Naive thymus-derived CD8-positive, alpha-beta T cell (primary cell): ENCODE data around the gene DPH2. TPM values are rescaled to one million over a fixed set of nuclear protein-coding genes. Genes with fewer than 3 reads are reported as not detected.
A peak's percentile ranks its signal among the peaks of the same experiment; 100 is the strongest.

Source experiments
- ATAC-seq, 2 donors: fragments of 150-1000 bp; cut with Tn5 transposase in 1 of 2; sonication (Bioruptor Pico), chemical (Tn5 transposase) in 1 of 2; 1 replicate in 1 of 2; 2 replicates in 1 of 2; pipeline ENCODE4 v1.10.0; 2021; ENCODE audit warnings: mild to moderate bottlenecking in 2 of 2, moderate library complexity in 2 of 2
- POLR2A ChIA-PET: fragments of 350-600 bp; sonication (Branson Sonifier 250); formaldehyde crosslinking; loops from one replicate; lab custom pipeline; 2021; ENCODE audit warnings: antibody characterized with exemption; lab: Charles Lee
- DNase-seq, 10 donors: peaks; one replicate each; pipeline versions ENCODE4 v3.0.0 to v3.0.0-alpha.2; 2020 to 2022
- H3K27ac Mint-ChIP-seq, 10 donors: one replicate each; pipeline ENCODE4 v1.8.0; 2020 to 2022; ENCODE audit warnings: mild to moderate bottlenecking in 10 of 10, mixed read lengths in 10 of 10, moderate library complexity in 4 of 10, inconsistent platforms in 1 of 10
- H3K27me3 Mint-ChIP-seq, 5 donors: one replicate each; pipeline ENCODE4 v1.8.0; 2021 to 2022; ENCODE audit warnings: mixed read lengths in 5 of 5
- H3K36me3 Mint-ChIP-seq, 3 donors: one replicate each; pipeline ENCODE4 v1.8.0; 2020 to 2022; ENCODE audit warnings: mixed read lengths in 3 of 3, mild to moderate bottlenecking in 2 of 3, inconsistent platforms in 1 of 3
- H3K4me1 Mint-ChIP-seq, 4 donors: one replicate each; pipeline ENCODE4 v1.8.0; 2021 to 2022; ENCODE audit warnings: mixed read lengths in 4 of 4
- H3K4me3 Mint-ChIP-seq, 10 donors: one replicate each; pipeline ENCODE4 v1.8.0; 2020 to 2022; ENCODE audit warnings: mild to moderate bottlenecking in 10 of 10, mixed read lengths in 10 of 10, moderate library complexity in 6 of 10, inconsistent platforms in 1 of 10
- H3K9me3 Mint-ChIP-seq, 9 donors: one replicate each; pipeline ENCODE4 v1.8.0; 2020 to 2022; ENCODE audit warnings: mixed read lengths in 9 of 9, mild to moderate bottlenecking in 3 of 9, inconsistent platforms in 1 of 9, moderate library complexity in 1 of 9
- polyA plus RNA-seq, 3 donors: library from polyadenylated mRNA; unstranded; fragments of 300-500 nt; fragmentation: Illumina TruSeq; gene quantifications; one replicate each; pipeline ENCODE4 v1.2.3, GENCODE V29; 2021
- total RNA-seq, 8 experiments: library from RNA in 2 of 8; stranded (reverse) in 2 of 8; gene quantifications; one replicate each; pipeline ENCODE4 v1.2.3 and lab custom pipeline; 2021 to 2026

Gene DPH2
- total and polyA plus RNA-seq, 5 experiments from 2014 or later, result 30.2 to 40.4 (median 35.7) TPM

DNA sequence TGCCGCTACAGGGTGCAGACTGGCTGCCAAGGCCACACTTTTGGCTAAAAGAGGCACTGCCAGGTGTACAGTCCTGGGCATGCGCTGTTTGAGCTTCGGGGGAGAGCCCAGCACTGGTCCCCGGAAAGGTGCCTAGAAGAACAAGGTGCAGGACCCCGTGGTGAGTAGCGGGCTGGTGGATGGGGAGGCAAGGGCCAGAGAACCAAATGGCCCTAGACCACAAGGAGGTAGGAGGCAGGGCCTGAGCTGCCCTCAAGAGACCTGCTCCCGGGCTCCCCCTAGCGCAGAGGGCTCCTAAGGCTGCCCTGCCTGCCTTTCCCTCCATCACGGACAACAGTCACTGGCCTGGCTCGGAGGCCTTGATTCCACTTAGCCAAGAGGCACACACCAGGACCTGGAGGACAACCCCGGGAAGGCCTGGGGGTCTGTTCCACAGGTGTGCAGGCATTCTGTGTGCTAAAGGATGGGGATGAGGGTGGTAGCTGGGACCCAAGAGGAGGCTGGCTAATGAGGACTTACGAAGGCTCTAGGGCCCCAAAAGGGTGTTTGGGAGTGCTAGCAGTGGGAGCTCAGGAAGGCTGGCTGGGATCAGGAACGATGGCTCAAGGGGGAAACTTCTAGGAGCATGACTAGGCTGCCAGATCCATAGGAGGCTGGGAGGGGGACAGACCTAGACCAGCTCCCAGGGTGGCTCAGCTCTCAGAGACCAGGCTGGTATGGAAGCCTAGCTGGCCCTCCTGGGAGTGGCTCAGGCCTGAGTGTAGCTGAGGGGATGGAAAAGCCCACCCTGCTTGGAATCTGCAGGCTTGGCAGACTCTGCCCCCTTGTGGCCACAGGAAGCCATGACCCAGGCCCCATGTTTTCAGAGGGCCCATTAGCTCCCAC is 35.5 kb upstream of the DPH2 start:
- Mint-ChIP-seq H3K36me3 (peaks cover 0 to 5% (median 0%) of the 10 kb centered on the region in 3 donors), H3K9me3 (no peaks in the 10 kb centered on the region), H3K4me1 (peaks cover 12 to 30% (median 24%) of the 10 kb centered on the region in 4 donors), H3K27me3 (peaks cover 9 to 35% (median 19%) of the 10 kb centered on the region in 5 donors), H3K27ac (peak overlapping the region in 3 of 10 donors; percentile 37 to 53 (median 47)), H3K4me3 (peak overlapping the region in 9 of 10 donors; percentile 33 to 71 (median 50))
- DNase-seq, result peak; percentile 20 to 67 (median 48)
- POLR2A ChIA-PET, result interaction anchor here (1.2 to 1.9 kb wide), 3 partner anchors 13 to 171 kb away, joined by 3 to 8 read pairs (median 4); partner anchors contain the start of genes ATP6V0B and IPO13
- peak; percentile 52 to 63 for ATAC-seq

GRCh38 chr1:43934986-43935324 is 34.9 kb upstream of the DPH2 start:
- no peak for DNase-seq
- Mint-ChIP-seq H3K4me1 (peaks cover 14 to 30% (median 24%) of the 10 kb centered on the region in 4 donors), H3K27ac (peak overlapping the region in 1 of 10 donors; percentile 37), H3K36me3 (peaks cover 0 to 4% (median 0%) of the 10 kb centered on the region in 3 donors), H3K9me3 (no peaks in the 10 kb centered on the region), H3K27me3 (peaks cover 9 to 35% (median 19%) of the 10 kb centered on the region in 5 donors), H3K4me3 (peak overlapping the region in 3 of 10 donors; percentile 11 to 71 (median 41))
- ATAC-seq, result no peak
- POLR2A ChIA-PET, result interaction anchor here (1.2 to 1.9 kb wide), 4 partner anchors 11 to 172 kb away, joined by 3 to 8 read pairs (median 4); partner anchors contain the start of genes ATP6V0B and IPO13

GRCh38 chr1:43935711-43936427 is 33.9 kb upstream of the DPH2 start:
- Mint-ChIP-seq H3K4me1 (peaks cover 14 to 30% (median 24%) of the 10 kb centered on the region in 4 donors), H3K36me3 (peaks cover 0 to 5% (median 0%) of the 10 kb centered on the region in 3 donors), H3K27ac (no peak overlapping the region), H3K4me3 (peak overlapping the region in 8 of 10 donors; percentile 18 to 77 (median 52)), H3K27me3 (peaks cover 9 to 35% (median 19%) of the 10 kb centered on the region in 5 donors), H3K9me3 (no peaks in the 10 kb centered on the region)
- POLR2A ChIA-PET, result interaction anchor here (1.2 to 1.9 kb wide), 3 partner anchors 10 to 172 kb away, joined by 3 to 8 read pairs (median 5); partner anchors contain the start of gene ATP6V0B
- ATAC-seq, result no peak
- no peak for DNase-seq

DNA sequence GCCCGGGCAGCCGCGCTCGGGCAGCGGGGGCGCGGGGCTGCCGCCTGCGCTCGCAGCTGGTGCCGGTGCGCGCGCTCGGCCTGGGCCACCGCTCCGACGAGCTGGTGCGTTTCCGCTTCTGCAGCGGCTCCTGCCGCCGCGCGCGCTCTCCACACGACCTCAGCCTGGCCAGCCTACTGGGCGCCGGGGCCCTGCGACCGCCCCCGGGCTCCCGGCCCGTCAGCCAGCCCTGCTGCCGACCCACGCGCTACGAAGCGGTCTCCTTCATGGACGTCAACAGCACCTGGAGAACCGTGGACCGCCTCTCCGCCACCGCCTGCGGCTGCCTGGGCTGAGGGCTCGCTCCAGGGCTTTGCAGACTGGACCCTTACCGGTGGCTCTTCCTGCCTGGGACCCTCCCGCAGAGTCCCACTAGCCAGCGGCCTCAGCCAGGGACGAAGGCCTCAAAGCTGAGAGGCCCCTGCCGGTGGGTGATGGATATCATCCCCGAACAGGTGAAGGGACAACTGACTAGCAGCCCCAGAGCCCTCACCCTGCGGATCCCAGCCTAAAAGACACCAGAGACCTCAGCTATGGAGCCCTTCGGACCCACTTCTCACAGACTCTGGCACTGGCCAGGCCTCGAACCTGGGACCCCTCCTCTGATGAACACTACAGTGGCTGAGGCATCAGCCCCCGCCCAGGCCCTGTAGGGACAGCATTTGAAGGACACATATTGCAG is 33.2 kb upstream of the DPH2 start:
- Mint-ChIP-seq H3K36me3 (peaks cover 0 to 5% (median 0%) of the 10 kb centered on the region in 3 donors), H3K4me3 (peak overlapping the region; percentile 10 to 77 (median 56)), H3K9me3 (no peaks in the 10 kb centered on the region), H3K4me1 (peaks cover 14 to 30% (median 24%) of the 10 kb centered on the region in 4 donors), H3K27me3 (peaks cover 9 to 35% (median 19%) of the 10 kb centered on the region in 5 donors), H3K27ac (no peak overlapping the region)
- peak in 1 of 10 donors; percentile 10 for DNase-seq
- ATAC-seq, result peak; percentile 66 to 70
- POLR2A ChIA-PET, result interaction anchor here (1.9 kb wide), 1 partner anchor 9 kb away, joined by 5 read pairs; no protein-coding TSS in a partner anchor

GRCh38 chr1:43937179-43937865 is 32.5 kb upstream of the DPH2 start:
- ATAC-seq, result no peak
- H3K36me3 Mint-ChIP-seq, result peaks cover 0 to 5% (median 0%) of the 10 kb centered on the region in 3 donors
- POLR2A ChIA-PET, result no interaction called here
- H3K27me3 Mint-ChIP-seq, result peaks cover 9 to 35% (median 19%) of the 10 kb centered on the region in 5 donors
- no peak for DNase-seq
- peak overlapping the region in 3 of 10 donors; percentile 54 to 77 (median 77) for H3K4me3 Mint-ChIP-seq
- no peaks in the 10 kb centered on the region for H3K9me3 Mint-ChIP-seq
- H3K27ac Mint-ChIP-seq, result no peak overlapping the region
- peaks cover 14 to 30% (median 24%) of the 10 kb centered on the region in 4 donors for H3K4me1 Mint-ChIP-seq

DNA sequence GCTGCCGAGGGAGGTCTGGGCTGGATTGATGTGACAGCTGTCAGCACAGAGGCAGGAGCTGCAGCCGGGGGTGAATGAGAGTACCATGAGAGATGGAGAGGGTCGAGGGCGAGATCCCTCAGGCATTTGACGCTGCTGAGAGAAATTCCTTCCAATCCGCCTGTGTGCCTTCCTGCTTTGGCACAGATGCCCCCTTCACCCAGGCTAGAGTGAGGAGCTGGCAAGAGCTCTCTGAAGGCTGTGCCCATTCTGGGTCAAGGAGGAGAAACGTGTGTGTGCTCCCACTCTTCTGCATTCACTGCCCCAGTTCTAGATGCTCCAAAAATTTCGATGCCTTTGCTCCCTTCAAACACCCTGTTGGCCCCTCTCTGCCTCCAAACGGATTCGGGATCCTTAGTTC is 31.4 kb upstream of the DPH2 start:
- Mint-ChIP-seq H3K9me3 (no peaks in the 10 kb centered on the region), H3K36me3 (peaks cover 0 to 5% (median 0%) of the 10 kb centered on the region in 3 donors), H3K4me3 (no peak overlapping the region), H3K27me3 (peaks cover 4 to 25% (median 13%) of the 10 kb centered on the region in 5 donors), H3K4me1 (peaks cover 16 to 32% (median 19%) of the 10 kb centered on the region in 4 donors), H3K27ac (peak overlapping the region in 1 of 10 donors; percentile 18)
- DNase-seq (no peak), ATAC-seq (no peak)
- POLR2A ChIA-PET, result no interaction called here

GRCh38 chr1:43938892-43939587 is 30.8 kb upstream of the DPH2 start:
- Mint-ChIP-seq H3K9me3 (no peaks in the 10 kb centered on the region), H3K27ac (no peak overlapping the region), H3K27me3 (peaks cover 4 to 22% (median 11%) of the 10 kb centered on the region in 5 donors), H3K4me1 (peaks cover 14 to 25% (median 16%) of the 10 kb centered on the region in 4 donors), H3K4me3 (no peak overlapping the region), H3K36me3 (peaks cover 0 to 8% (median 0%) of the 10 kb centered on the region in 3 donors)
- POLR2A ChIA-PET, result no interaction called here
- ATAC-seq (no peak), DNase-seq (no peak)

DNA sequence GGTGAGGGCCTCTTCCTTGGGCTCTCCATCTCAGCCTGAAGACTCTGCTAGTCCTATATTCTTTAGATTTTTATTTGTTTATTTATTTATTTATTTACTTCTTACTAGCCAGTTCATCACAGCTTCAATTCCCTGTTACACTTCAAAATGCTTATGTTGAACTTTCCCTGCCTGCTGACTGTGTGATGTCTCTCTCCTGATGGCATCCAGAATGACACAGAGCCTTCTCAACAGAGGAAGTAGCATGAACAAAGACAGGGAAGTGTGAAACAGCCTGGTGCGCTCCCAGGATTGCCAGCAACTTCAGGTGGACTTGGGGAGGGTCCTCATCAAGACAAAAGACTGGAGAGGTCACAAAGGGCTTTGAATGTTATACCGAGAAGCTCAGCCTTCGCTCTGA is 27.4 kb upstream of the DPH2 start:
- Mint-ChIP-seq H3K9me3 (no peaks in the 10 kb centered on the region), H3K27ac (peak overlapping the region in 2 of 10 donors; percentile 13 to 46), H3K27me3 (no peaks in the 10 kb centered on the region), H3K4me3 (no peak overlapping the region), H3K4me1 (peaks cover 19 to 29% (median 26%) of the 10 kb centered on the region in 4 donors), H3K36me3 (peaks cover 0 to 8% (median 0%) of the 10 kb centered on the region in 3 donors)
- no peak for ATAC-seq
- DNase-seq, result no peak
- POLR2A ChIA-PET, result no interaction called here

- POLR2A ChIA-PET, result no interaction called here
- Mint-ChIP-seq H3K27me3 (no peaks in the 10 kb centered on the region), H3K9me3 (no peaks in the 10 kb centered on the region), H3K4me1 (peaks cover 26 to 49% (median 46%) of the 10 kb centered on the region in 4 donors), H3K36me3 (peaks cover 0 to 7% (median 0%) of the 10 kb centered on the region in 3 donors), H3K4me3 (peak overlapping the region; percentile 26 to 98 (median 48)), H3K27ac (peak overlapping the region in 2 of 10 donors; percentile 50 to 93)
- DNase-seq (no peak), ATAC-seq (no peak)
Observed at GRCh38 chr1:43944860-43945259, 24.9 kb upstream of the DPH2 start.

GRCh38 chr1:43945674-43946235 is 24.1 kb upstream of the DPH2 start:
- POLR2A ChIA-PET, result interaction anchor here (0.7 to 2.6 kb wide), 7 partner anchors 10 to 239 kb away, joined by 3 to 13 read pairs (median 4); partner anchors contain the start of genes ATP6V0B, DPH2 and ST3GAL3
- H3K4me1 Mint-ChIP-seq, result peaks cover 31 to 56% (median 55%) of the 10 kb centered on the region in 4 donors
- DNase-seq (no peak), ATAC-seq (no peak)
- no peaks in the 10 kb centered on the region for H3K9me3 Mint-ChIP-seq
- peaks cover 3 to 11% (median 6%) of the 10 kb centered on the region in 3 donors for H3K36me3 Mint-ChIP-seq
- peak overlapping the region; percentile 88 to 98 (median 92) for H3K4me3 Mint-ChIP-seq
- peak overlapping the region; percentile 90 to 97 (median 96) for H3K27ac Mint-ChIP-seq
- no peaks in the 10 kb centered on the region for H3K27me3 Mint-ChIP-seq
